GM21447 (cell line): Measurements from ENCODE around the gene DUSP8.
"Not testable (repeated sequence)": the region's sequence is repeated elsewhere in the genome, so short reads cannot be mapped to it uniquely, and the experiment has no call there.

Experiments used
- ATAC-seq: cut with Tn5 transposase; IDR thresholded peaks from one replicate; pipeline ENCODE4 v1.9.1; 2021; ENCODE audit not compliant: unreplicated experiment

Gene DUSP8

DNA sequence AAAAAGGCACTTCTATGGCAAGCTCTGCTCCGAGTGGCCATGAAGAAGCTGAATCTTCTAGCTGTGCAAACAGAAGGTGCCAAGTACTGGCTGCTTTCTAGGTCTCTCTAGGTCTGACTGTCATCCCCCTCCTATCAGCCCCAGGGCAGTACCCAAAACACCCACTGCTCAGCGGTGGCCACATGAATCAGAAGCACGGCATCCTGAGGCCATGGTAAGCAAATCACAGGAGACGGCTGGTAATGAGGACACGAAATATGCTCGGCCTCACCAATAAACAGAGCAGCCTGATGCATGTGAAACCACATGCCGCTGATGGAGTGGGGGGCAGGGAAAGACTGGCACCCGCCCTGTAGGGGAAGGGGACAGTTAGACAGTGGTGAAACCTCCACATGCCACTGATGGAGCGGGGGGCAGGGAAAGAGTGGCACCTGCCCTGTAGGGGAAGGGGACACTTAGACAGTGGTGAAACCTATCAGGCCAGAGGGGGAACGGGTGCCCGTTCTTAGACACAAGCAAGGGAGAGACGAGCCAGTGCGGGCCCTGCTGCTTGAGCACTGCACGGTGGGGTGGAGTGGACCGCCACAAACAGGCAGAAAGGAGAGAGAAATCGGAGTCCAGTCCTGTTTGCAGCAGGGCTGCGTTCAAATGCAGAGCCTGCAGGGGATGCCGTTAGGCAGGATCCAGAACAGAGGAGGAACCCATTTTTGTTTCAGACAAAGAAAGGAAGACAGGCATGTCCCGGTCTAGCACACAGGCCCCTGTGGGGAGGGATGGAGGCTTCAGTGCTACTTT, 55.6 kb downstream of the DUSP8 start:
- no peak for ATAC-seq

DNA sequence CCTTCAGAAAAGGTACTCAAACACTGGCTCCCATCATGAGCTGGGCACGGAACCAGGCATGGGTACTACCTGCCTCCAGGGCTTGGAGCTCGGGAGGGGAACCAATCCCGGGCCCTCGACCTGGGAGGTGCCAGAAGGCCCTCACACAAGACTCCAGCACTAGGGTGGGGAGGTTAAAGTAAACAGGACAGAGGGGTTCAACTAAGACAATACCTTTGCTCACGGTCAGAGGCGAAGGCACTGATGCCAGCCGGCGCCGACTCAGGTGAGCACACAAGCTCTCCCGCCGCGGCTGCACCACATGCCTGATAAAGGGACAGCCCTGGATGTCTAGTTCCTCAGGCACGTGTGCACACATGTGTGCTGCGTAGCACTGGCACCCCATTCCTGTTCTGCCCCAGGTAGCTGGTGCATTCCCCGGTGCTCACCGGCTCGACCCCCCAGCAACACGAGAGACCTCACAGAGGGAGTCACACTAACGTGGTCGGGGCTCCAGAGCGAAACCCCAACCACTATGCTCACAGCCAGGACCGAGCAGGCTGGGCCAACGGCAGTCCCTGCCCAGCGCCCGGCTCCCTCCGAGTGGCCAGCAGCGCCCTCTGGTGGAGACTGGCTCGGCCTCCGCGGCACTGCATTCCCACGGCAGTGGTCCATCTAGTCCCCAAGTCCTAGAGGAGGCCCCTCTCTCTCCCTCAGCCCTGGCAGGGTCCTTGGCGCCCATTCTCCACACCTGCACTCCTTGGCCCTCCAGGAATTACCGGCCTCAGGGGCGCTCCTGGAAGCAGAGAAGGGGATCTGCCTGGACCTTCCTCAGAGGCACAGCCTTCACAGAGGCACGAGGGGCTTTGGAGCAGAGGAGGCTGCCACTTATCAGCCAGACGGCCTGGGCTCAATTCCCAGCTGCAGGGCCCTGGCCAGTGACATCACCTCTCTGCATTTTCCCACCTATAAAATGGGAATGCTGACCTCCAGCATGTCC, 56.7 kb downstream of the DUSP8 start:
- ATAC-seq = no peak

DNA sequence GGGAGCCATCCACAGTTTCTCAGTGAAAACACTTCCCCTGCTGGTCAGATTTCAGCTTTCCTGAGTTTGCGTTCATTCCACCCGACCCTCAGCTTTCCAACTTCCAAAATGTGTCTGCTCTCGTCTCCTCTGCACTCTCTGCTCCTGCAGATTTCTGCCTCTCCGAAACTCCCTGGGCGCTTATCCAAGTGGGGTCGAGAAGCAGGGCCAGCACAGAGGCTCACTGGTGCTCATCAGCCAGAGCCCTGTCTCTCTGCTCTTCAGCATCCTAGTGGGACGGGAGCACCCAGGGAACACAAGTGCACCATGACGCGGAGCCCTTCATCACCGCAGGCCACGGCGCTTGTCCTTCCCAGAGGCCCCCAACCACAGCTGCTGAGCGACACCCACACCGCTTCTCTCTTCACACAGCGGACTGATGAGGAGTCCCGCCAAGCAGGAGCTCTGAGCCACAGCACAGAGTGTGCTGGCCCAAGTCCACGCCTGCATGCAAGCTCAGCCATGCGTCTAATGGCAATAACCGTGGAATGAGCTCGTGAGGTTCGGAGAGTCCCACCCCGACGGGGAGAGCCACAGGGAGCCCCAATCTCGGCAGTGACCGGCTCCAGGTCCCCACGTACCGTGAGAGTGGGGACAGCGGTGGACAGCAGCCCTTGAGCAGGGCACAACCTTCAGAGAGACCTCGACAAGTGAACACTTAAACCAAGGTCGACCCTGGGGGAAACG, 57.6 kb downstream of the DUSP8 start:
- ATAC-seq = no peak

DNA sequence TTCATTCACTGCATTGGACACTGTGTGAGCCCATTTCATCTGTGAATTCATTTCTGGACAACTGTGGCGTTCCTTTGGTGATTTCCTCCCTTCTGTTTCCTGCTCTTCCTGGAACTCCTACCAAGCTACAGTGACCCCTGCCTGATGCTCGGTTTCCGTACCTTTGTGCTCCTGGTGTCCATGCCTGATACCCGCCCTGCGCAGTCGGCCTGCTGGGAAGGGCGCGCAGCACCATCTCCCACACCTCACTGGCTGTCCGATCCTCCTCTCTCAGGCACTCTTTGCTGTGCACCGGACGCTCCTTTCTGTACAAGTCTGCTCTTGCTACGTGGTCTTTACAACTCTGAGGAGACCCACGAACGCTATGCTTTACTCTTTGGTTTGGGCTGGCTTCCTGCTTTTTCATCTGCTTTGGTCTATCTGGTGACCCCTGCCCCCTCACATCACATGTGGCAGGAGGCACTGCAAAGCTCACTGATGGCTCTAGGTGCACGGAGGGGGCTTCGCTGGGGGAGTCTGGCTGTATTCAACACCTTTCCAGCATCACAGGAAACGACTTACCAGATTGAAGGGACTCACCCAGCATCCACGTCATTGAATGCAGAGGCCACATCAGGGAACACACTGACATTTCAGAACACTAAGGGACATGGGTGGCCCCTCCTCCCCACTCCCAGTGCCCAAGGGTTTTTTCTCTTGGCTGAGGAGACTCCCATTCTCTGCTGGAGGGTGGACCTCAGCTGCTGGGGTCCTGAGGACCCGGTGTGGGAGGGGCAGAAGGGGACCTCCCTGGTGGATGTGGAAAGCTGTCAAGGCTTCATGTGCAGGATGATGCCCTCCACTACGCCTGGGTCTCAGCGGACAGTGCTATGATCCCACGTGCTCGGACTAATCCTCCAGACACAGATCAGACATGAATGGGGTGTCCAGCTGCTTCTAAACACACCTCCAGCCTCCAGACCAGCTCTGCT, 58.5 kb downstream of the DUSP8 start:
- ATAC-seq = no peak

DNA sequence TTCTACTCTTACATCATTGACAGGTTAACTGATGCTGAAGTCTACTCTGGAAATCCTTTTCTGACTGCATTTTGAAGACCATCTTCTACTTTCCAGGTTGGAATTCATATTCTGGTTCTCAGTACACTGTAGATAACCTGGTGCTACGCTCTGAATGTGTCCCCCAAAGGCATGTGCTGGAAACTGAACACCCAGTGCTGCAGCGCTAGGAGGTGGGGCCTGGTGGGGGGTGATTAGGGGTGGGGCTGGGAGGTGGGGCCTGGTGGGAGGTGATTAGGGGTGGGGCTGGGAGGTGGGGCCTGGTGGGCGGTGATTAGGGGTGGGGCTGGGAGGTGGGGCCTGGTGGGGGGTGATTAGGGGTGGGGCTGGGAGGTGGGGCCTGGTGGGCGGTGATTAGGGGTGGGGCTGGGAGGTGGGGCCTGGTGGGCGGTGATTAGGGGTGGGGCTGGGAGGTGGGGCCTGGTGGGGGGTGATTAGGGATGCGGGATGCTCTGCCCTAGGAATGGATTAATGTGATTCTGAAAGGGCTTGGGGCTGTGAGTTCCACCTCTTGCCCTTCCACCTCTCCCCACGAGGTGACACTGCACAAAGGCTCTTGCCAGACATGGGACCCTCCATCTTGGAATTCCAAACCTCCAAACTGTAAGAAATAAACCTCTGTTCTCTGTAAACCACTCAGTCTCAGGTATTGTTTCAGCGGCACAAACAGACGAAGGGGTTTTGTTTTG, 59.4 kb downstream of the DUSP8 start:
- ATAC-seq = not testable (repeated sequence)

DNA sequence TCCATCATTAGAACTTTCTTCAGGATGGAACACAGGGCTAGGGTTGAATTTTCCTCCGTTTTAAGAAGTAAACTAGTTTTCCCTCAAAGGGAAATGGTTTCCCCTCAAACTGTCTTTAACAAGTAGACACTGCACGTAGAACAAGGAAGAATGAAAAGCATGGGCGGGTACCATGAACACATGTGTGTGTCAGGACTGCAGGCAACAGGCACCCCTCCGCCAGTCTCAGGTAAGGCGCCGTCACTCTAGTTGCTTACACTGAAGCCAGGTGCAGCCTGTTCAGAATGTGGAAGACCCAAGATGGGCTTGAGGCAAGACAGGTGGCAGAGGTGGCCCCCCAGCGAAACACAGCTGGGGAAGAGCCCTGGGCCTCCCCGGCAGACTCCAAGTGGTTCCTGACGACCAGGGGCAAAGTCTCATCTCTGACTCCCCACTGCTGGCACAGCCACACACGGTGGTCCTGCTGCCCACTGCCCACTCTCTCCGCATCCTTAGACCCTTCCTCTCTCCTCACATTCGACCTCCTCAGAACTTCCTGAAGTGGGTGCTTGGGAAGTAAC, 60.1 kb downstream of the DUSP8 start:
- no peak for ATAC-seq

DNA sequence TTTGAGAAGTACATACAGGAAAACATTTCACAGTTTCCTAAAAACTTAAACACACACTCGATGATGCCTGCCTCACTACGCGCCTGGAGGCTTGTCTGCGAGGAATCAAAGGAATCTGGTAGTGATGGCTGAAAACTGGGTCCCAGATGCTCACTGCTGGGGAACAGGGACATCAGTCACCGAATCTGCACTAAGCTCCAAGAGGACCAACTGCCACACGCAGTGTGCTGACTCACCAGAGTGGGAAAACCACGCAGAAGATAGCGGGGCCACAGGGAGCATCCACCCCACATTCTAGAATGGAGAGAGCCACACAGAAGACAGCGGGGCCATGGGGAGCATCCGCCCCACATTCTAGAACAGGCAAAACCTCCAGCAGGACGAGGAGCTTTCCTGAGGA, 61.1 kb downstream of the DUSP8 start:
- no peak for ATAC-seq

DNA sequence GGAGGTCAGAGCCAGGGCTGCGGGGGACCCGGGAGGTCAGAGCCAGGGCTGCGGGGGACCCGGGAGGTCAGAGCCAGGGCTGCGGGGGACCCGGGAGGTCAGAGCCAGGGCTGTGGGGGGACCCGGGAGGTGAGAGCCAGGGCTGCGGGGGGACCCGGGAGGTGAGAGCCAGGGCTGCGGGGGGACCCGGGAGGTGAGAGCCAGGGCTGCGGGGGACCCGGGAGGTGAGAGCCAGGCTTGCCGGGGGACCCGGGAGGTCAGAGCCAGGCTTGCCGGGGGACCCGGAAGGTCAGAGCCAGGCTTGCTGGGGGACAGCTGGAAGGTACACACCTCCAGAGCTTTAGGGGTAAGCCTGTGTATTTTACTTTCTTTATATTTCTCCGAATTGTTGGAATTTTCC, 61.7 kb downstream of the DUSP8 start:
- not testable (repeated sequence) for ATAC-seq

DNA sequence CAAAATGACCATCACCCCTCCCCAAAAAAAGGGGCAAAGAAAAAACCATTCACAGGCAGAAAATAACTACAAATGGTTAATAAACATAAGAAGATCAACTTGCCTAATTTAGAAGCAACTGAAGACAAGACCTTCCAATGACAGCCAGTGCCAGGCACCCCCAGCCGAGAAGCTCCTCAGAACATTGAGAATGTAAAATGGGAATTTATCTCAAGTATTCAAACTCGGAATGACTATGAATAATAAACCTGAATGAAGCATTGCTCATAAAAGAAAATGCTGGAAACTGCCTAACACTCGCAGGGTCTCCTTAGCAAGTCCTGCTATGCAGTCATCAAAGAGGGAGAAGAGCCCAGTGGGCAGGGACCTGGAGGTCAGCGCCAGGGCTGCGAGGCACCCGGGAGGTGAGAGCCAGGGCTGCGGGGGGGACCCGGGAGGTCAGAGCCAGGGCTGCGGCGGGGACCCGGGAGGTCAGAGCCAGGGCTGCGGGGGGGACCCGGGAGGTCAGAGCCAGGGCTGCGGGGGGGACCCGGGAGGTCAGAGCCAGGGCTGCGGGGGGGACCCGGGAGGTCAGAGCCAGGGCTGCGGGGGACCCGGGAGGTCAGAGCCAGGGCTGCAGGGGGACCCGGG, 62.3 kb downstream of the DUSP8 start:
- ATAC-seq = no peak

DNA sequence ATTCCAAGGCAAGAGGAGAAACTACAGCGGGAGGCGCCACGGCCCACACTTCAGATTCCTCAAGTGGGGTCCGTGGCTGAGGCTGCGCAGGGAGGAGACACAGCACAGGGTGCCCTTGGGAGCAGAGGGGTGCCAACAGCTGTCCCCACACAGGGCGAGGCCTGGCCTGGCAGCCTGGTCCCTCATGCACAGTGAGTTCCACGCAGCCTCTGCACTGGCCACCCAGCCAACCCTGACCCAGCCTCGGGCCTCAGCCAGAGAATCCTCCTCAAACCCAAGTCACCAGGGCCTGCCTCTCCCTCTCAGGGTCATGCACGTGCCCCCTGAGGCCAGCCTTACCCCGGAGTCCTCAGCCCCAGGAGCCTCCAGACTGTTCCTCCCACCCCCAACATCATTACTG, 63.1 kb downstream of the DUSP8 start:
- ATAC-seq = no peak

DNA sequence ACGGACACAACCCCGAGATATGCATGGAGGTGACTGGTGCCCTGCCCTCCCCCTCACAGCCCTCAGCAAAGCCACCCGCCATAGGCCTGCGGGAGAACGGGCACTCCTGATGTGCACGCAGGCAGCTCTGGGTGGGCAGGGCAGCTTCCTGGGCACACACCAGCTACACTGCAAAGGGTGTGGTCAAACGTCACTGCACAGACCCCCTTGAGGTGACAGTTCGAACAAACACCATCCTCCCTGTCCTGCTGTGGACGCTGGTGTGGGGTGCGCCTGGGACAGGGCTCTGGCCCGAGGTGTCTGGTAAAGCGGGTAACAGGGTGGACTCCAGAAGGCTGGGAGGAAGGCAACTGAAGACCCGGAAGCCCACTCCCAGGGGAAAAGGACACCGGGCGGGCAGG, 63.6 kb downstream of the DUSP8 start:
- no peak for ATAC-seq

DNA sequence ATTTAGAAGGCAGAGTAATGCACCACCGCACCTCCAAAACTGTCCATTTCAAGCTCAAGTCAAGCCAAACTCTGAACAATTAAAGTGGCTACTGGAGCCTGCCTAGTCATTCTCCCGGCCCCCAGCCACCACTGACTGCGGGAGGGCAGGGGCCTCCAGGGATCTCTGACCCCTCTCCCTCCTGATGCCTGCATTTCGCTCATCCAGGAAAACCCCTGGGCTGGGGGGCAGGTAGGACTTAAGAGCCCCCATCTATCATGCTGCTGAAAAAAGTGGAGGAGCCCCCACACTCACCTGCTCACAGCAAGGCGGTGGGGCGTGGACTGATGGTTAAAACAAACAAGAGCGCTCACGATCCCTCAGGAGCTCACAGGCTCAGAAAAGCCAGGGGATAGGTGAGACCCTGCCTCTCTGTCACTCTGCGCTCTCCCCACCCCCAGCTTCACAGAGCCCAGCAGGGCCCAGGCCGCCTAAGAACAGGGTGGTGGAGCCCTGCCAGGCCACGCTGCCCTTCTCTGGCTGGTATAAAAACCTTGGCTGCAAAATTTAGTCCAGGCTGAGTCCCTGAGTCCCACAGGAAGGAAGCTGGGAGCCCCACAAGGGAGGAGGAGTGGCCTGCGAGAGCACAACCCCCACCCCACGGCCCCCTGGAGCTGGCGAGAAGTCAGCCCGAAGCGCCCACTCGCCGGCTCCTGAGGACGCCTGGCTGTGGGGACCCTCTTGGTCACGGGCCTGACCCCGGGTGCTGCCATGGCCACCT, 64.5 kb downstream of the DUSP8 start:
- ATAC-seq = no peak

DNA sequence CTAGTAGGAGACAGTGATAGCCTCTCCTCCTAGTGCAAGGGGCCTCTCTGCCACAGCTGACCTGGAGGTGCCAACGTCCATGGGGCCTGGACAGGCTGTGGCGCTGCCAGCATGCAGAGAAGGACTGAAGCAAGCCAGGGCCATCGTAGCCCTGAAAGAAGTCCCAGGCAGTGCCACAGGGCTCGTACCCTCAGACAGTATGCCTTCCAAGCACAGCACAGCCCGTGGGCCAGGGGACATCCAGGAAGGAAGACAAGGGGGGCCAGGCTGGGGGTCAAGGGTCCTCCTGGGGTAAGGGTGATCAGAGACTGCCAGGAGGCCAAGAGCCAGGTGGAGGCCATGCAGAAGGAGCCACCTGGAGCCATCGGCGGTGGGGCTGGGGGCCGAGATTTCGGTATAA, 65.1 kb downstream of the DUSP8 start:
- ATAC-seq = no peak

DNA sequence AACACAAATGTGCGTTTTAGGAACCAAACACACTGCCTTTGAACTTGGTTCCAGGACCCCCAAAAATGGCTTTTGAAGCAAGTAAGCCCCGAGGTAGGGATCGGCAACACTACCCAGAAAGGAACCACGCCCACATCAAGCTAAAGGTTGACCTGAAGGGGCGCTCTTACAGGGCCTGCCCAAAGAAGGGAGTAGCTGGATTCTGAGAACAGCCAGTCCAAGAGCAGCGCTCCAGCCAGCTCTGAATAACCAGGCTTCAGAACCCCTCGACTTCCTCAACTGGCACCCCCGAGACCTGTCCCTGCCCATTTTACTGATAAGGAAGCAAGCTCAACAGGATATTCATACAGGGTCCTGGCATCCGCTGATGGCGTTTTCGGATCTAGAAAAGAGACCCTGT, 66.6 kb downstream of the DUSP8 start:
- ATAC-seq = no peak

DNA sequence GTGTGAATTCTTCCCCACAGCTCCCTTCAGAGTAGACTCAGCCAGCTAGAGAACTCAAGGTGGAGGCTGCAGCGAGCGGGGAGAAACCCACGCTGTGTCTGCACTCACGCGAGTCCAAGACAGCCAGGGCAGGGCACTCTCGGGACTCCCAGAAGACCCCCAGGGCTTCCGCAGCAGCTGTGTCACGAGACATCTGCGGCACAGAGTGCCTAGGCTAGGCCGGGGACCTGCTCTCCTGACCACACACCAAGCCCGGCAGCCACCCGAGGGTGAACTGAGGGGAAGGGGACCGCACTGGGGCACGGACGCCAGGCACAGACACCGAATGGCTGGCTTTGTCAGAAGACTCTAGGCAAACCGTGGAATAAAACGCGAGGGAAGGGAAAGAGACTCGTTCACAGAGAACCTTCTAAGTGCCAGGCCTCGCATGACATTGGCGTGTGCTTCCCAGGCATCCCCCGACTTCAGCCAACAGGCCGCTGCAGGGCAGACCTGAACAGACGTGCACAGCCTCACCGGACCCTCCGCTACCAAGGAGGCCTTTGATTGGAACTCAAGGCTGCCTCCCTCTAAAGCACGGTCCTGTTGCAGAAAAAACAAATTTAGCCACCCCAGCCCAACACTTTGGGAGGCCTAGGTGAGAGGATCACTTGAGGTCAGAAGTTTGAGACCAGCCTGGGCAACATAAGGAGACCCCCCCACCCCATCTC, 67.3 kb downstream of the DUSP8 start:
- ATAC-seq = no peak

DNA sequence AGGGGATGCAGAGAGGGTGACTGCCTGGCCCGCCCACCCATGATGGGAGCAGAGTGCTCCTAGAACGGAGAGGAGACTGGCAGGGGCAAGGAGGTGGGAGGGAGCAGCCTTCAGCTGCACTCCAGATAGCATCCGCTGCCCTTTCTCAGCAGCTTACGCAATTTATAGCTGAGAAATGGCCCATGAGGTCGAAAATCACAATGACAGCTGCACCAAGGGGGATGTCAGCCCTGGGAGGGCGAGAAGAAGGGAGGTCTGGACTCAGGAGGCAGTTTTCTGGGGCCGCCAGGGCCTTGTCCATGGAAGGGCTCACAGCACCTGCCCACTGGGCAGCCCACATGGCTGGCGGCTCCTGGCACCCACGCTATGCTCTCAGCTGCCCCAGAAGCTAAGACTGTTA, 67.9 kb downstream of the DUSP8 start:
- ATAC-seq = no peak
